Ishikawa (cell line): ENCODE data around the gene B4GALT1.

Experiments
- CEBPB ChIP-seq: IDR thresholded peaks from 2 replicates; pipeline ENCODE4 v1.6.1; 2012
- CREB1 ChIP-seq: IDR thresholded peaks from 2 replicates; pipeline ENCODE4 v1.6.1; 2012; ENCODE audit warnings: low read depth
- EGR1 ChIP-seq: IDR thresholded peaks from 2 replicates; pipeline ENCODE4 v1.6.1; 2012
- EP300 ChIP-seq: IDR thresholded peaks from 2 replicates; pipeline ENCODE4 v1.6.1; 2012; ENCODE audit warnings: borderline replicate concordance
- FOXM1 ChIP-seq: IDR thresholded peaks from 2 replicates; pipeline ENCODE4 v1.6.1; 2012; ENCODE audit warnings: low read depth, borderline replicate concordance
- MAX ChIP-seq: IDR thresholded peaks from 2 replicates; pipeline ENCODE4 v1.6.1; 2012
- NFIC ChIP-seq: IDR thresholded peaks from 2 replicates; pipeline ENCODE4 v1.6.1; 2012
- RAD21 ChIP-seq: IDR thresholded peaks from 2 replicates; pipeline ENCODE4 v1.6.1; 2012; ENCODE audit warnings: low read depth
- REST ChIP-seq: IDR thresholded peaks from 2 replicates; pipeline ENCODE4 v1.6.1; 2012; ENCODE audit warnings: low read depth, mild to moderate bottlenecking
- TAF1 ChIP-seq: IDR thresholded peaks from 2 replicates; pipeline ENCODE4 v1.6.1; 2012; ENCODE audit warnings: low read depth, mild to moderate bottlenecking
- TCF12 ChIP-seq: IDR thresholded peaks from 2 replicates; pipeline ENCODE4 v1.6.1; 2012; ENCODE audit warnings: low read depth
- TEAD4 ChIP-seq: IDR thresholded peaks from 2 replicates; pipeline ENCODE4 v1.6.1; 2012
- USF1 ChIP-seq: IDR thresholded peaks from 2 replicates; pipeline ENCODE4 v1.6.1; 2012
- YY1 ChIP-seq: IDR thresholded peaks from 2 replicates; pipeline ENCODE4 v1.6.1; 2012; ENCODE audit warnings: low read depth
- ZBTB7A ChIP-seq: IDR thresholded peaks from 2 replicates; pipeline ENCODE4 v1.6.1; 2012; ENCODE audit warnings: low read depth

The B4GALT1 gene

GRCh38 chr9:33105959-33106358, 61.2 kb downstream of the B4GALT1 start:
- TF ChIP-seq RAD21: no peak
- TF ChIP-seq EP300: no peak

GRCh38 chr9:33105504-33105903, 61.6 kb downstream of the B4GALT1 start:
- no peak for TF ChIP-seq TEAD4
- TF ChIP-seq RAD21: no peak
- TF ChIP-seq TAF1: no peak
- no peak for TF ChIP-seq ZBTB7A
- no peak for TF ChIP-seq EP300
- TF ChIP-seq FOXM1: no peak
- TF ChIP-seq TCF12: no peak
- no peak for TF ChIP-seq EGR1
- no peak for TF ChIP-seq YY1

- TF ChIP-seq USF1 (no peak), CEBPB (no peak), TCF12 (no peak), NFIC (no peak), MAX (no peak), TAF1 (no peak), CREB1 (no peak), YY1 (no peak), EGR1 (no peak), TEAD4 (no peak), REST (no peak)
Observed at GRCh38 chr9:33104401-33104800, 62.7 kb downstream of the B4GALT1 start.

DNA sequence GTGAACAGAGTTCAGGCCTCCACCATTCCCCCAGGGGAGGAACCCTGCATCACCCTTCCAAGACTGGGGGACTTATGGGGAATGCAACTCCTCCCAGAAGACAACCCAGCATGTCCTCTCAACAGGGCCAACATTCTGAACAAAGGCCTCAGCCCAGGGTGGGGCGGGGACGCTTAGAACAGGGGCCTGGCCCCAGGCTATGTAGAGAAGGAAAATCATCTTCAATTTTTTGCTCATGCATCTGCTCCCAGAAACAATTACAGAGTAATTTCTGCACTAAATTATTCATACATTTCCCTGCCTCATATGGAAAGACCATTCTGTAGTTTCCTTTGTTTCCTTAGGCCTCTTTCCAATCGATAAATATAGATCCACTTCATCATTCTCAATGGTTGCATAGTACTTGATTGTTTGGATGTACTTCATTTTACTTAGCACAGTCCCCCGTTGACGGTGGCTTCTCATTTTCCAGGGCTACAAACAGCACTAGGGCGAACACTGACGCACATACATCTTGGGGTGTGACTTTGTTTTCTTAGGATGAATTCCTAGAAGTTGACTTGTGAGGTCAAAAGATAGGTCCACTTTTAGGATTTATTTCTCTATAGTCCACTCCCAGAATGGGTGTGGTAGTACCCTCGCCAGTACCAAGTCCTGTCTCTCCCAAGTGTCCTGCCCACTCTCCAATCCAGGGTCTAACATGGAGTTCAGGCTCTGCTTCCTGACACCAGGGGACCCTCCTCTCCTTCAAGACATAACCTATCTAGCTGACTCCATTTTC, 63.4 kb downstream of the B4GALT1 start:
- TF ChIP-seq CEBPB: no peak
- no peak for TF ChIP-seq CREB1
- TF ChIP-seq EP300: no peak
- TF ChIP-seq FOXM1: no peak
- no peak for TF ChIP-seq ZBTB7A
- TF ChIP-seq REST: no peak
- no peak for TF ChIP-seq TEAD4
- no peak for TF ChIP-seq RAD21
- TF ChIP-seq TAF1: no peak
- no peak for TF ChIP-seq NFIC

DNA sequence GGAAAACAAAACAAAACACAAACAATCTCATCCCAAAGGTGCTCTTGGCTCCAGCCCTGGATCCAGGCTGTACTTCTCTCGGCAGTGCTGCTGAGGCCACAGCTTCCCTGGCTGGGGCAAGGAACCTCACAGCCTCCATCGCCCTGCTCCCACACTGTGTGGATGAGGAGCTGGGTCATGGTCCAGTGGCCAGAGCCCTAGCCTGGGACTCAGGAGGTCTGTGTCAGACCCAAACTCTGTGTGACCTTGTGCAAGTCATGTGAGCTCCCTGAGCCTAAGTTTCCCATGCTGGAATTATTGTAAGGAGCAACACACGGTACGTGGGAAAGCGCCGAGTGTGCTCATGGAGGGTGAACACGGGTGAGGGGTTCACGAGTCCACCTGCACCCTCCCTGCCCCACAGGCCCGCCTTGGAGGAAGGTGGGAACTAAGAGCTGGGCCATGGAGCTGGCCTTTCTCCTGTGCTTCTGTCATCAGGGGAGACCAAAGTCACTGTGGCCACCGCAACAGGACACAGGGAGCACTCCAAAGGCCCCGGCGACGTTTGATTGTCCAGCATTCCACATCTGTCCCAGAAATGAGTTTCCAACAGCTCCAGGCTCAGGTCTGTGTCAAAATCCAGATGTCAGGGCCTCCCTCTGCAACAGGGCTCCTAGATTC, 64.5 kb downstream of the B4GALT1 start:
- TF ChIP-seq FOXM1: no peak
- no peak for TF ChIP-seq RAD21
- TF ChIP-seq TAF1: no peak
- no peak for TF ChIP-seq CEBPB
- no peak for TF ChIP-seq EGR1
- TF ChIP-seq USF1: no peak
- no peak for TF ChIP-seq MAX
- no peak for TF ChIP-seq TEAD4
- no peak for TF ChIP-seq ZBTB7A
- TF ChIP-seq EP300: no peak
- no peak for TF ChIP-seq CREB1
- TF ChIP-seq REST: no peak
- TF ChIP-seq NFIC: no peak
- no peak for TF ChIP-seq TCF12
- TF ChIP-seq YY1: no peak
